Karpas-422 (cell line): ENCODE measurements around the gene PARVB. TPM values are rescaled to one million over a fixed set of nuclear protein-coding genes. Genes with fewer than 3 reads are reported as not detected.

Experiments
- DNase-seq: peaks from one replicate; pipeline ENCODE4 v3.0.0-alpha.2; 2015
- H2AFZ ChIP-seq: fragments of 200-600 bp; sonication (generic); 2 replicates; pipeline ENCODE4 v1.6.1; 2014; ENCODE audit warnings: antibody characterized with exemption, low read length, mixed read lengths
- H3K27ac ChIP-seq: fragments of 200-600 bp; sonication (generic); 2 replicates; pipeline ENCODE4 v1.5.1; 2014; ENCODE audit warnings: mild to moderate bottlenecking, low read length, moderate library complexity
- H3K27me3 ChIP-seq: fragments of 200-600 bp; sonication (generic); 2 replicates; pipeline ENCODE4 v1.6.1; 2014; ENCODE audit warnings: low read length, mixed read lengths
- H3K36me3 ChIP-seq: fragments of 200-600 bp; sonication (generic); 2 replicates; pipeline ENCODE4 v1.6.1; 2014; ENCODE audit warnings: low read length, mixed read lengths; ENCODE audit not compliant: insufficient read depth
- H3K4me1 ChIP-seq: fragments of 200-600 bp; sonication (generic); 2 replicates; pipeline ENCODE4 v1.6.1; 2014; ENCODE audit warnings: mild to moderate bottlenecking, low read length, mixed read lengths
- H3K4me2 ChIP-seq: fragments of 200-600 bp; sonication (generic); 2 replicates; pipeline ENCODE4 v1.6.1; 2014; ENCODE audit warnings: low read length, low read depth, mild to moderate bottlenecking; ENCODE audit not compliant: poor library complexity, severe bottlenecking
- H3K4me3 ChIP-seq: fragments of 200-600 bp; sonication (generic); 2 replicates; pipeline ENCODE4 v1.5.1; 2014; ENCODE audit warnings: mild to moderate bottlenecking, antibody characterized with exemption, low read length, mixed read lengths
- H3K79me2 ChIP-seq: fragments of 200-600 bp; sonication (generic); 2 replicates; pipeline ENCODE4 v1.6.1; 2014; ENCODE audit warnings: mild to moderate bottlenecking, low read length, mixed read lengths
- H3K9ac ChIP-seq: fragments of 200-600 bp; sonication (generic); 2 replicates; pipeline ENCODE4 v1.6.0; 2014; ENCODE audit warnings: low read length
- H3K9me2 ChIP-seq: fragments of 200-600 bp; sonication (generic), shearing (Covaris generic); replicated peaks from 2 replicates; pipeline ENCODE4 v1.6.0; 2014; ENCODE audit warnings: mild to moderate bottlenecking, low read length, moderate library complexity; ENCODE audit not compliant: insufficient read depth
- H3K9me3 ChIP-seq: fragments of 300-700, 200-600 bp; sonication (generic); 2 replicates; pipeline ENCODE4 v1.6.1; 2014; ENCODE audit warnings: low read length, mixed read lengths
- H4K20me1 ChIP-seq: fragments of 200-600 bp; sonication (generic); 2 replicates; pipeline ENCODE4 v1.6.1; 2014; ENCODE audit warnings: mild to moderate bottlenecking, antibody characterized with exemption, low read length, low read depth; ENCODE audit not compliant: insufficient read depth
- total RNA-seq: library from RNA; depleted of rRNA; stranded (reverse); fragments of >200 nt; shearing (Covaris generic); gene quantifications from 2 replicates; pipeline ENCODE4 v1.2.3, GENCODE V29; 2014; ENCODE audit warnings: low replicate concordance

PARVB gene
- total RNA-seq, 1 experiment from 2014 or later: 24.9 TPM

- no peaks in the 10 kb centered on the region for H3K9me3 ChIP-seq
- H3K27ac ChIP-seq: no peak overlapping the region
- no peak for DNase-seq
- no peaks in the 10 kb centered on the region for H3K9me2 ChIP-seq
- H3K9ac ChIP-seq: no peak overlapping the region
- no peak overlapping the region for H3K4me3 ChIP-seq
- H2AFZ ChIP-seq: no peak overlapping the region
- H3K79me2 ChIP-seq: no peaks in the 10 kb centered on the region
- peaks cover 20% of the 10 kb centered on the region for H3K4me1 ChIP-seq
- no peaks in the 10 kb centered on the region for H3K36me3 ChIP-seq
- no peaks in the 10 kb centered on the region for H3K27me3 ChIP-seq
- H3K4me2 ChIP-seq: no peak overlapping the region
- peaks cover under 1% of the 10 kb centered on the region; the same call in 1 of the 2 replicates for H4K20me1 ChIP-seq
These were observed 186.6 kb downstream of the PARVB start for GRCh38 chr22:44210722-44211121.

GRCh38 chr22:44211256-44211945, 187.3 kb downstream of the PARVB start:
- no peak for DNase-seq
- H3K4me3 ChIP-seq: no peak overlapping the region
- H3K27ac ChIP-seq: no peak overlapping the region
- no peaks in the 10 kb centered on the region for H3K36me3 ChIP-seq
- H4K20me1 ChIP-seq: no peaks in the 10 kb centered on the region
- no peaks in the 10 kb centered on the region for H3K9me2 ChIP-seq
- H3K27me3 ChIP-seq: no peaks in the 10 kb centered on the region
- no peak overlapping the region for H3K9ac ChIP-seq
- no peaks in the 10 kb centered on the region for H3K79me2 ChIP-seq
- H3K4me2 ChIP-seq: no peak overlapping the region
- peaks cover 16% of the 10 kb centered on the region for H3K4me1 ChIP-seq
- H3K9me3 ChIP-seq: no peaks in the 10 kb centered on the region
- no peak overlapping the region for H2AFZ ChIP-seq

GRCh38 chr22:44211946-44212930, 188.1 kb downstream of the PARVB start:
- H4K20me1 ChIP-seq: no peaks in the 10 kb centered on the region
- DNase-seq: no peak
- H3K36me3 ChIP-seq: no peaks in the 10 kb centered on the region

GRCh38 chr22:44212936-44213335, 188.8 kb downstream of the PARVB start:
- no peaks in the 10 kb centered on the region for H4K20me1 ChIP-seq
- peaks cover 14% of the 10 kb centered on the region for H3K4me1 ChIP-seq
- H3K36me3 ChIP-seq: no peaks in the 10 kb centered on the region
- H3K4me2 ChIP-seq: no peak overlapping the region
- no peaks in the 10 kb centered on the region for H3K9me2 ChIP-seq
- H3K9ac ChIP-seq: no peak overlapping the region
- no peaks in the 10 kb centered on the region for H3K27me3 ChIP-seq
- no peaks in the 10 kb centered on the region for H3K9me3 ChIP-seq
- no peak overlapping the region for H3K27ac ChIP-seq
- DNase-seq: no peak
- H3K4me3 ChIP-seq: no peak overlapping the region
- no peak overlapping the region for H2AFZ ChIP-seq
- no peaks in the 10 kb centered on the region for H3K79me2 ChIP-seq

More at GRCh38 chr22:44211946-44212930, 188.1 kb downstream of the PARVB start:
- Histone ChIP-seq H3K4me3 (no peak overlapping the region), H3K27ac (no peak overlapping the region), H3K27me3 (no peaks in the 10 kb centered on the region), H2AFZ (no peak overlapping the region), H3K4me2 (no peak overlapping the region), H3K9me2 (no peaks in the 10 kb centered on the region), H3K9ac (no peak overlapping the region), H3K79me2 (no peaks in the 10 kb centered on the region), H3K9me3 (no peaks in the 10 kb centered on the region), H3K4me1 (peaks cover 16% of the 10 kb centered on the region)

- no peak overlapping the region for H3K27ac ChIP-seq
These were observed 189.5 kb downstream of the PARVB start for GRCh38 chr22:44213489-44214043.

GRCh38 chr22:44214187-44214586, 190.1 kb downstream of the PARVB start:
- Histone ChIP-seq H3K4me1 (peaks cover 3% of the 10 kb centered on the region; the same call in 1 of the 2 replicates), H3K27me3 (no peaks in the 10 kb centered on the region), H3K9ac (no peak overlapping the region), H3K9me3 (no peaks in the 10 kb centered on the region), H3K36me3 (no peaks in the 10 kb centered on the region), H2AFZ (no peak overlapping the region), H3K79me2 (no peaks in the 10 kb centered on the region), H3K27ac (no peak overlapping the region), H3K9me2 (no peaks in the 10 kb centered on the region), H3K4me3 (no peak overlapping the region), H4K20me1 (no peaks in the 10 kb centered on the region), H3K4me2 (no peak overlapping the region)
- no peak for DNase-seq

More at GRCh38 chr22:44213489-44214043, 189.5 kb downstream of the PARVB start:
- H3K4me1 ChIP-seq: peaks cover 8% of the 10 kb centered on the region
- H3K9me3 ChIP-seq: no peaks in the 10 kb centered on the region
- no peak overlapping the region for H3K9ac ChIP-seq
- no peaks in the 10 kb centered on the region for H3K27me3 ChIP-seq
- DNase-seq: no peak
- H2AFZ ChIP-seq: no peak overlapping the region
- no peaks in the 10 kb centered on the region for H3K79me2 ChIP-seq
- no peaks in the 10 kb centered on the region for H3K9me2 ChIP-seq
- H4K20me1 ChIP-seq: no peaks in the 10 kb centered on the region
- no peak overlapping the region for H3K4me3 ChIP-seq
- H3K4me2 ChIP-seq: no peak overlapping the region
- no peaks in the 10 kb centered on the region for H3K36me3 ChIP-seq

- DNase-seq: no peak
- H3K36me3 ChIP-seq: no peaks in the 10 kb centered on the region
- no peaks in the 10 kb centered on the region for H3K9me2 ChIP-seq
- H3K9me3 ChIP-seq: no peaks in the 10 kb centered on the region
- H3K4me2 ChIP-seq: no peak overlapping the region
- H3K9ac ChIP-seq: no peak overlapping the region
- no peak overlapping the region for H3K4me3 ChIP-seq
- H2AFZ ChIP-seq: no peak overlapping the region
- H4K20me1 ChIP-seq: no peaks in the 10 kb centered on the region
- H3K79me2 ChIP-seq: no peaks in the 10 kb centered on the region
- H3K27ac ChIP-seq: no peak overlapping the region
- peaks cover 3% of the 10 kb centered on the region; the same call in 1 of the 2 replicates for H3K4me1 ChIP-seq
- no peaks in the 10 kb centered on the region for H3K27me3 ChIP-seq
These were observed 190.7 kb downstream of the PARVB start for GRCh38 chr22:44214764-44215163.

GRCh38 chr22:44215287-44215686, 191.2 kb downstream of the PARVB start:
- Histone ChIP-seq H4K20me1 (no peaks in the 10 kb centered on the region), H3K9me2 (no peaks in the 10 kb centered on the region), H3K4me3 (no peak overlapping the region), H3K27ac (no peak overlapping the region), H3K79me2 (no peaks in the 10 kb centered on the region), H2AFZ (no peak overlapping the region), H3K9me3 (no peaks in the 10 kb centered on the region), H3K4me1 (peaks cover 3% of the 10 kb centered on the region; the same call in 1 of the 2 replicates), H3K36me3 (no peaks in the 10 kb centered on the region), H3K9ac (no peak overlapping the region), H3K27me3 (no peaks in the 10 kb centered on the region), H3K4me2 (no peak overlapping the region)
- no peak for DNase-seq
